ENCODE results near the gene RORC. TPM values are rescaled to one million over a fixed set of nuclear protein-coding genes. Genes with fewer than 3 reads are reported as not detected.

RORC gene
- total RNA-seq, 1 experiment from 2014 or later: not detected

DNA sequence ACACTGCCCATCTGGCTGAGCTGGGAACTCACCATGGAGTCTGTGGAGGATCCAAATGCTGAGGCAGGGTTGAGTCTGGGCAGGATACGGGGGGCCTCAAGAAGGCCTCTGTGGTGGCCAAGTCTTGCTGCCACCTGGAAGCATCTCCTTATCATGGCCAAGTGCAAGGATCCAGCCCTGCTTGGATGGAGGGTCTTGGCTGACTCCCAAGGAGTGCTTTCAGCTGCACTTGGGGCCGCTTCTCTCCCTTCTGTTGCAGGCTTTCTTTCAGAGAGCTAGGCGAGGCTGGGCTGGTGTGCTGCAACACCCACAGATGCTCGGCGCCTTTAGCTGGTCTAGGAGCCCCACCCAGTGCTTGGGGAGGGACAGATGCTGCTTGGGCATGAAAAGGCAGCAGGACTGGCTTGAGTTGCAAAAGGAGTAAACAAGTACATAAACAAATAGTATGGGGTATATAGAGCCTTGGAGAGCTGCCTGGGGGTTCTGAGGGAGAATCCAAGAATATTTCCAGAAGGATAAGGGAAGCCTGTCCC, 21.9 kb upstream of the RORC start, which contains the start of gene THEM5:
TSS of gene THEM5 (minus strand) at position 302 of the 533 bp plus-strand sequence. CDS start at position 155, 147 bp downstream.
- Histone ChIP-seq H3K4me2 (ENCODE audit: low read depth, low read length, poor library complexity, severe bottlenecking) (no peak within 1 kb of the TSS), H3K4me1 (ENCODE audit: low read length) (no peaks in the 10 kb centered on the region), H4K20me1 (ENCODE audit: insufficient read depth, low read depth, low read length) (no peaks in the 10 kb centered on the region), H2AFZ (ENCODE audit: low read length) (no peak within 1 kb of the TSS), H3K9me2 (replicated peaks; ENCODE audit: insufficient read depth, low read length) (no peaks in the 10 kb centered on the region), H3K4me3 (ENCODE audit: low read length) (no peak within 1 kb of the TSS), H3K27me3 (ENCODE audit: low read length) (no peaks in the 10 kb centered on the region), H3K36me3 (ENCODE audit: insufficient read depth, low read length) (no peaks in the 10 kb centered on the region), H3K27ac (ENCODE audit: low read length) (no peak within 1 kb of the TSS), H3K9ac (ENCODE audit: low read length) (no peak within 1 kb of the TSS), H3K9me3 (ENCODE audit: low read length) (no peaks in the 10 kb centered on the region), H3K79me2 (ENCODE audit: low read length) (no peaks in the 10 kb centered on the region)
- DNase-seq: no peak

DNA sequence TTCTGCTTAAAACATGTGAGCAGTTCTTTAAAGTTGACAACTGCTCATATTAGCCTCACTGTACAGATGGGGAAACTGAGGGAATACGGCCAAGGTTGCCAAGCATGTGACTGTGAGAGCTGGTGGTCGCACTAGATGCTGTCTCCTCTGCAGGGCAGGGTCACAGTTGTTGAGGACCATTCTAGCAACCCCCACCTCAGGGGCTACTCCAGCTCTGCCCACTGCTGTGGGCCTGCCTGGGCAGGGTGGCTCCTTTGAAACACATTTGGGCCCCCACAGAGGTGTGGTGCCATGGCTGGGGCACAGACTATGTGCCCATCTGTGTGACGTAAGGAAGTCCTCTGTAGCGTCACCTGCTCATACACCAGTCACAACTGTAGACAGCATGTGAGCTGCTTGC, 21.1 kb upstream of the RORC start:
- Histone ChIP-seq H3K4me1 (ENCODE audit: low read length) (no peaks in the 10 kb centered on the region), H3K9ac (ENCODE audit: low read length) (no peak overlapping the region), H4K20me1 (ENCODE audit: insufficient read depth, low read depth, low read length) (no peaks in the 10 kb centered on the region), H3K36me3 (ENCODE audit: insufficient read depth, low read length) (no peaks in the 10 kb centered on the region), H3K9me2 (replicated peaks; ENCODE audit: insufficient read depth, low read length) (no peaks in the 10 kb centered on the region), H3K9me3 (ENCODE audit: low read length) (no peaks in the 10 kb centered on the region), H3K27me3 (ENCODE audit: low read length) (no peaks in the 10 kb centered on the region), H2AFZ (ENCODE audit: low read length) (no peak overlapping the region), H3K79me2 (ENCODE audit: low read length) (no peaks in the 10 kb centered on the region), H3K27ac (ENCODE audit: low read length) (no peak overlapping the region), H3K4me3 (ENCODE audit: low read length) (no peak overlapping the region), H3K4me2 (ENCODE audit: low read depth, low read length, poor library complexity, severe bottlenecking) (no peak overlapping the region)
- DNase-seq: no peak

DNA sequence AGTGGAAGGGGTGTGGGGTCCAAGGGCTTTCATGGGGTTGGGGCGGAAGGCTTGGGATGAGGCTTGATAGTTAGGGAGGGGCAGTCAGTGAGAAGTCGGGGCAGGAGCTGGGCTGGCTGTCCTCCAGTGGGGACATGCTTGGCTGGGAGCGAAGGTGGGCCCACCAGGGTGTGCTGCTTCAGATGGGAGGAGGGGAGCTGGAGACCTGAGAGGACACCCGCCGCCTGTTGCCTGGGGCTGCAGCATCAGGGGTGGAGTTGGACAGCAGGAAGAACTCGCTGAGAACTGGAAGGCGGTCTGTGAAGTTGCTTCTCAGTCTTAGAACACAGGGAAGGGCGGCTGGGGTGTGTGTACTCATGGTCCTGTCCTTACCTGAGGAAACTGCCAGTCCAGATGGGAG, 20.3 kb upstream of the RORC start:
- Histone ChIP-seq H3K9me2 (replicated peaks; ENCODE audit: insufficient read depth, low read length) (no peaks in the 10 kb centered on the region), H3K79me2 (ENCODE audit: low read length) (no peaks in the 10 kb centered on the region), H3K9me3 (ENCODE audit: low read length) (no peaks in the 10 kb centered on the region)

DNA sequence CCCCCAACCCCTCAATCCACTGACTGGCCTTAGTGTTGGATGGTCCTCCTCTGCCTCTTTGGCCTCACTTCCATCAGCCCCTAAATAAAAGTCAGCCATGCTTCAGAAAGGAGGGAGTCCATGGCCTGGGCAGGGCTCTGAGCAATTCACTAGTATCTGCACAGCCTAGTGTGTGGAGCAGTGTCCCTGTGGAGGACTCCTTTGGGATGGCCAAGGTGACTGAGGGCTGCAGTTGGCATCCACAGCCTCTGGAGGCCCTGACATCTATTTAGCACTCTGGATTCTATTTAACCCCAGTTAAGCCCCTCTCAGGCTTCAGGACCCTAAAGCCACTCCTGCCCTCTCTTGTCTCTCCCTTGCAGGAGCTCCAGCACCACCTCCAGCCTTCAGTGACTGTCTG, 18.3 kb upstream of the RORC start:
- H2AFZ ChIP-seq (ENCODE audit: low read length): no peak overlapping the region
- no peak overlapping the region for H3K4me2 ChIP-seq (ENCODE audit: low read depth, low read length, poor library complexity, severe bottlenecking)
- H3K4me1 ChIP-seq (ENCODE audit: low read length): no peaks in the 10 kb centered on the region
- no peak overlapping the region for H3K27ac ChIP-seq (ENCODE audit: low read length)
- no peak overlapping the region for H3K4me3 ChIP-seq (ENCODE audit: low read length)
- no peak for DNase-seq
- H3K36me3 ChIP-seq (ENCODE audit: insufficient read depth, low read length): no peaks in the 10 kb centered on the region
- H3K9ac ChIP-seq (ENCODE audit: low read length): no peak overlapping the region
- H3K9me2 ChIP-seq (replicated peaks; ENCODE audit: insufficient read depth, low read length): no peaks in the 10 kb centered on the region
- H3K79me2 ChIP-seq (ENCODE audit: low read length): no peaks in the 10 kb centered on the region
- no peaks in the 10 kb centered on the region for H3K27me3 ChIP-seq (ENCODE audit: low read length)
- H4K20me1 ChIP-seq (ENCODE audit: insufficient read depth, low read depth, low read length): no peaks in the 10 kb centered on the region
- no peaks in the 10 kb centered on the region for H3K9me3 ChIP-seq (ENCODE audit: low read length)

More for the DNA sequence above, 20.3 kb upstream of the RORC start:
- no peak overlapping the region for H3K9ac ChIP-seq (ENCODE audit: low read length)
- no peak overlapping the region for H2AFZ ChIP-seq (ENCODE audit: low read length)
- no peaks in the 10 kb centered on the region for H4K20me1 ChIP-seq (ENCODE audit: insufficient read depth, low read depth, low read length)
- no peak overlapping the region for H3K4me3 ChIP-seq (ENCODE audit: low read length)
- H3K27me3 ChIP-seq (ENCODE audit: low read length): no peaks in the 10 kb centered on the region
- H3K4me1 ChIP-seq (ENCODE audit: low read length): no peaks in the 10 kb centered on the region
- DNase-seq: no peak
- H3K36me3 ChIP-seq (ENCODE audit: insufficient read depth, low read length): no peaks in the 10 kb centered on the region
- no peak overlapping the region for H3K4me2 ChIP-seq (ENCODE audit: low read depth, low read length, poor library complexity, severe bottlenecking)
- no peak overlapping the region for H3K27ac ChIP-seq (ENCODE audit: low read length)

DNA sequence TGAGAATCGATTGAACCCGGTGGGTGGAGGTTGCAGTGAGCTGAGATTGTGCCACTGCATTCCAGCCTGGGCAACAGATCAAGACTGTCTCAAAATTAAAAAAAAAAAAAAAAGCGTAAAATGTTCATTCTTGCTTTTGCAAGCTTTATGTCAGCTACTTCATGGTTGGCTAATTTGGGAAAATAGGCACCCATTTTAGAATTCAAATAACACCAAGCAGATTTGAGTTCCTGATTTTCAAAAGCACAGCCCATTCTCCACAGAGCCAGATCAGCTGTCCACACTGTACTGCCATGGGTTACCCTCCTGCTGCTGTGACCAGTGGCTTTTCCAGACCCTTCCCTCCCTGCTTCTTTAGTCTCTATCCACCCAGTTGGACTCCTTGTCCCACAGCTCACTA, 17.5 kb upstream of the RORC start:
- no peak for DNase-seq
- Histone ChIP-seq H3K36me3 (ENCODE audit: insufficient read depth, low read length) (no peaks in the 10 kb centered on the region), H4K20me1 (ENCODE audit: insufficient read depth, low read depth, low read length) (no peaks in the 10 kb centered on the region), H3K79me2 (ENCODE audit: low read length) (no peaks in the 10 kb centered on the region), H3K4me3 (ENCODE audit: low read length) (no peak overlapping the region), H3K4me2 (ENCODE audit: low read depth, low read length, poor library complexity, severe bottlenecking) (no peak overlapping the region), H3K27me3 (ENCODE audit: low read length) (no peaks in the 10 kb centered on the region), H3K4me1 (ENCODE audit: low read length) (peaks cover 4% of the 10 kb centered on the region), H3K9me3 (ENCODE audit: low read length) (no peaks in the 10 kb centered on the region), H2AFZ (ENCODE audit: low read length) (no peak overlapping the region), H3K9me2 (replicated peaks; ENCODE audit: insufficient read depth, low read length) (no peaks in the 10 kb centered on the region), H3K27ac (ENCODE audit: low read length) (no peak overlapping the region), H3K9ac (ENCODE audit: low read length) (no peak overlapping the region)

DNA sequence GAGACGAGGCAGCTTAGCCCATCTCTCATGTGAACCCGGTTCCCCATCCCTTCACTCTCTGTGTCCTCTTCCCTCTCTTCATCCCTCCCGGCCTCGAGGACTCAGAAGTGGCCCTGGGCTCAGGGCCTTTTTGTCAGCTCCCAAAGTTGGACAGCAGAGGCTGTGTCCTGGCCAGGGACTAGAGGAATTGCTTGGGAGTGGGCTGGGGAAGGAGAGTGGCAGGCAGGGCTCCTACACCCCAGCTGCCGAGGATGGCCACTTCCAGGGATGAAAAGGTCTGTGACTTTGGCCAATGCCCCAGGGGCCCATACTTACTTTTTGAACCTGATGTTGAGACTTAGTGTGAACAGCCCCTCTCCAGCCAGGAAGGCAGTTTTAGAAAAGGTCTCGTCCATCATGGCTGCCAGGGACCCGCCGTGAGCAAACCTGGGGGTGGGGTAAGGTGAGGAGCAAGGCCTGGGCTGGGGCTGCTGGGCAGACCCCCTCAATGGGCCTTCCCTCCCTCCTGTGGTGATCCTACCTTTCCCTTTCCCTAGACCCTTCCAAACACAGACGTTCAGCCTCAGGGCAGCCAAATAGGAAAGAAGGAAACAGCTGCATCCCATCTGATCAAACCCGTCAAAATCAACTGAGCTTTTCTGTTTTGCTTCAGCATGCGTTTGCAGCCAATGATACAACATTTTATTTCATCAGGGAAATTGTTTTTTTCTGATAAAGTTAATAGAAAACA, 16.4 kb upstream of the RORC start:
- Histone ChIP-seq H3K9me3 (ENCODE audit: low read length) (no peaks in the 10 kb centered on the region), H3K4me2 (ENCODE audit: low read depth, low read length, poor library complexity, severe bottlenecking) (no peak overlapping the region), H3K9ac (ENCODE audit: low read length) (no peak overlapping the region)

DNA sequence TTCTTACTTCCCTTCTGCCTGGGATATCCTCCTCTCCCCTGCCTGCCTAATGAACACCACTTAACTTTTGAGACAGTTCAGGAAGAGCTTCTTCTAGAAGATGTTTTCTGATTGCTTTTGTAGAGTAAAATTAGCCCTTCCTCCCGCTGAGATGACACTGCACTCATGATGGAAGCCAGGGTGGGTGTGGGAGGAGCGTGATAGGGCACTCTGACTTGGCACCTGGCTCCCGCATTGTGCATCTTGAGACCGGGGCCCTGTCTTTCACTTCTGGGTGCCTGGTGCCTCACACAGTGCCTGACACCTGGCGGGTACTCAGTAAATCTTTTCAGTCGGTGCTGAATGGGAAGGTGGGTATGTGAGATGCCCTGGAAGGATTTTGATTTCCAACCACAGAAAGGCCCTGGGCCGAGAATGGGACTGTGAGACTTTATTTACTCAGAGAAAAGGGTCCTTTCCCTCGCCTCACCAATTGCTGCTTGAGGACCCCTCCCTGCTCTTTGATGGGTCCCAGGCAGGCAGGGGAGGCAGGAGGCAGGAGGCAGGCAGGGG, 15.2 kb upstream of the RORC start:
- Histone ChIP-seq H3K4me2 (ENCODE audit: low read depth, low read length, poor library complexity, severe bottlenecking) (no peak overlapping the region), H3K4me3 (ENCODE audit: low read length) (no peak overlapping the region), H3K4me1 (ENCODE audit: low read length) (peaks cover 18% of the 10 kb centered on the region), H3K9me2 (replicated peaks; ENCODE audit: insufficient read depth, low read length) (no peaks in the 10 kb centered on the region), H4K20me1 (ENCODE audit: insufficient read depth, low read depth, low read length) (no peaks in the 10 kb centered on the region), H2AFZ (ENCODE audit: low read length) (no peak overlapping the region), H3K27ac (ENCODE audit: low read length) (no peak overlapping the region), H3K9me3 (ENCODE audit: low read length) (no peaks in the 10 kb centered on the region), H3K79me2 (ENCODE audit: low read length) (no peaks in the 10 kb centered on the region), H3K9ac (ENCODE audit: low read length) (no peak overlapping the region), H3K27me3 (ENCODE audit: low read length) (no peaks in the 10 kb centered on the region), H3K36me3 (ENCODE audit: insufficient read depth, low read length) (no peaks in the 10 kb centered on the region)
- DNase-seq: no peak

More for the DNA sequence above, 16.4 kb upstream of the RORC start:
- Histone ChIP-seq H3K79me2 (ENCODE audit: low read length) (no peaks in the 10 kb centered on the region), H3K27me3 (ENCODE audit: low read length) (no peaks in the 10 kb centered on the region), H3K4me3 (ENCODE audit: low read length) (no peak overlapping the region), H3K4me1 (ENCODE audit: low read length) (peaks cover 15% of the 10 kb centered on the region), H3K9me2 (replicated peaks; ENCODE audit: insufficient read depth, low read length) (no peaks in the 10 kb centered on the region), H3K27ac (ENCODE audit: low read length) (no peak overlapping the region), H2AFZ (ENCODE audit: low read length) (no peak overlapping the region), H4K20me1 (ENCODE audit: insufficient read depth, low read depth, low read length) (no peaks in the 10 kb centered on the region), H3K36me3 (ENCODE audit: insufficient read depth, low read length) (no peaks in the 10 kb centered on the region)
- no peak for DNase-seq

DNA sequence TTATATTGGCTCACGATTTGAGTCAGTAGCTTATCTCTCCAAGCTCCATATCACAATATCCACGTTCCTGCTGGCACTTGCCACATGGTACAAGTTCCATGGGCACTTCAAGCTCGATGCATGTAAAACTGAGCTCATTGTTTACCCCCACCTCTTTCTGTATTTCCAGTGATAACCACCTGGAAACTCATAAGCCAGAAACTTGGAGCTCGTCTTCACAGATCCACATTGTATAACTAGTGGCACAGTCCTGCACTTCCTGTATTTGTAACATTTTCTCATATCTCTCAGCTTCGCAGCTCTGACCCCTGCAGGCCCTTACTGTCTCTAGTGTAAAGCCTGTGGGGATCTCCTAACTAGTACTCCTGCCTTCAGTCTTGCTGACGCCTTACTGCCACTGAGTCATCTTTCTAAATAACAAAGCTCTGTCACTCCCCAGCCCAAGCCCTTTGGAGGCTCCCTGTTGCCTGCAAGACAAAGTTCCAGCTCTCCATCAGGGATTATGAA, 14.5 kb upstream of the RORC start:
- no peaks in the 10 kb centered on the region for H3K9me2 ChIP-seq (replicated peaks; ENCODE audit: insufficient read depth, low read length)
- H3K79me2 ChIP-seq (ENCODE audit: low read length): no peaks in the 10 kb centered on the region
- H3K4me2 ChIP-seq (ENCODE audit: low read depth, low read length, poor library complexity, severe bottlenecking): no peak overlapping the region
- H3K4me1 ChIP-seq (ENCODE audit: low read length): peaks cover 18% of the 10 kb centered on the region
- no peak overlapping the region for H3K9ac ChIP-seq (ENCODE audit: low read length)
- no peaks in the 10 kb centered on the region for H4K20me1 ChIP-seq (ENCODE audit: insufficient read depth, low read depth, low read length)
- H3K9me3 ChIP-seq (ENCODE audit: low read length): no peaks in the 10 kb centered on the region
- no peak for DNase-seq
- no peak overlapping the region for H3K27ac ChIP-seq (ENCODE audit: low read length)
- H3K36me3 ChIP-seq (ENCODE audit: insufficient read depth, low read length): no peaks in the 10 kb centered on the region
- no peak overlapping the region for H3K4me3 ChIP-seq (ENCODE audit: low read length)
- no peaks in the 10 kb centered on the region for H3K27me3 ChIP-seq (ENCODE audit: low read length)
- no peak overlapping the region for H2AFZ ChIP-seq (ENCODE audit: low read length)
